Lower leg skin (tissue), 3 donors: Measurements from ENCODE around the gene SF1.

Experiments
- POLR2A ChIP-seq, 2 donors: fragments of 450-650 bp; IDR thresholded peaks; one replicate each; pipeline ENCODE4 v1.6.1; 2016 to 2017; ENCODE audit warnings: antibody characterized with exemption in 2 of 2, mild to moderate bottlenecking in 1 of 2, moderate library complexity in 1 of 2
- TF ChIP-seq, protein P1 (sequence below), 3 donors: fragments of 450-650 bp; IDR thresholded peaks; one replicate each; pipeline ENCODE4 v1.5.1; 2016; ENCODE audit warnings: antibody characterized with exemption in 3 of 3, mild to moderate bottlenecking in 3 of 3, moderate library complexity in 2 of 3

DNA sequence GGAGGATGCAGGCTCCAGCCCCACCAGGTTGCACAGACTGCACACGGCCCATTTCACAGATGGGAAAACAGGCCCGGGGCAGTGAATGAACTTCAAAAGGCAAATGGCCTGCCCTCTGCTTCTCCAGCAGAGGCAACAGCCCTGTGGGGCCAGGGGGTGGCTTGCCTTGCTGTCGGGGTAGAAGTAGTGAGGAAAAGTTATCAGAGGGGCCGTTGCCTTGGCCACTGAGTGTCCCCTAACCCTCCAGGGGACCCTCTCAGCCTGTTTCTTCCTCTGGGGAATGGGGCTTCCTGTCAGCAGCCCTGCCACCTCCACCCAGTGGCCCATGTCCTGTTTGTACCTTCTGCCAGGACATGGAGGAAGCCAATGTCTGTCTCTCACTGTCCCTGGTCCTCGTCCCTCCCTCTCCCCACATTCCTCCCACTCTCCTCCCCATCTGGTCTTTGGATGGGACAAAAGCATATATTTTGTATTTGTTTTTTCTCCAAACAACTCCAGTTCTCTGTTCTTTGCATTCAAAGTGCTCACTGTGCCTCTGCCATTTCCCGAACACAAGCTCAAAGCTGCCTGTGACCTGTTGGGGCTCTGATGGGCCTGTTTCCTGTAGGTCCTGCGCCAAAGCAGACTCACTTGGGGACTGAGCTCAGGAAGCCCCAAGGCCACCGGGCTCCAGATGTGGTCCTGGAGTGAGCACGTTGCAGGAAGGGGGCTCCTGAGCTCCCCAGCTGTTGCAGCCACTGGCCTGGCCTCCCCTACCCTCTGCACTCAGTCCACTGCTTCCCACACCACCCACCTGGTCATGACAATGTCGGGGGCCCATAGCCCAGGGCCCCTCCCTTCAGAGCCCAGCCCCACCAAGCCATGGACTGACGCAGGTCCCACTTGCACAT is 15.2 kb upstream of the SF1 start:
- TF ChIP-seq, protein P1, sequence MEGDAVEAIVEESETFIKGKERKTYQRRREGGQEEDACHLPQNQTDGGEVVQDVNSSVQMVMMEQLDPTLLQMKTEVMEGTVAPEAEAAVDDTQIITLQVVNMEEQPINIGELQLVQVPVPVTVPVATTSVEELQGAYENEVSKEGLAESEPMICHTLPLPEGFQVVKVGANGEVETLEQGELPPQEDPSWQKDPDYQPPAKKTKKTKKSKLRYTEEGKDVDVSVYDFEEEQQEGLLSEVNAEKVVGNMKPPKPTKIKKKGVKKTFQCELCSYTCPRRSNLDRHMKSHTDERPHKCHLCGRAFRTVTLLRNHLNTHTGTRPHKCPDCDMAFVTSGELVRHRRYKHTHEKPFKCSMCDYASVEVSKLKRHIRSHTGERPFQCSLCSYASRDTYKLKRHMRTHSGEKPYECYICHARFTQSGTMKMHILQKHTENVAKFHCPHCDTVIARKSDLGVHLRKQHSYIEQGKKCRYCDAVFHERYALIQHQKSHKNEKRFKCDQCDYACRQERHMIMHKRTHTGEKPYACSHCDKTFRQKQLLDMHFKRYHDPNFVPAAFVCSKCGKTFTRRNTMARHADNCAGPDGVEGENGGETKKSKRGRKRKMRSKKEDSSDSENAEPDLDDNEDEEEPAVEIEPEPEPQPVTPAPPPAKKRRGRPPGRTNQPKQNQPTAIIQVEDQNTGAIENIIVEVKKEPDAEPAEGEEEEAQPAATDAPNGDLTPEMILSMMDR (IDR thresholded peaks at IDR 0.05) = no peak
- TF ChIP-seq POLR2A (IDR thresholded peaks at IDR 0.05) = no peak
